Fibroblast of skin of left quadriceps (primary cell): Measurements from ENCODE around the gene MEA1.

Experiments
- DNase-seq, 2 experiments: peaks; one replicate each; pipeline ENCODE4 v3.0.0-alpha.2; 2013; ENCODE audit warnings: low read depth in 2 of 2

The MEA1 gene

DNA sequence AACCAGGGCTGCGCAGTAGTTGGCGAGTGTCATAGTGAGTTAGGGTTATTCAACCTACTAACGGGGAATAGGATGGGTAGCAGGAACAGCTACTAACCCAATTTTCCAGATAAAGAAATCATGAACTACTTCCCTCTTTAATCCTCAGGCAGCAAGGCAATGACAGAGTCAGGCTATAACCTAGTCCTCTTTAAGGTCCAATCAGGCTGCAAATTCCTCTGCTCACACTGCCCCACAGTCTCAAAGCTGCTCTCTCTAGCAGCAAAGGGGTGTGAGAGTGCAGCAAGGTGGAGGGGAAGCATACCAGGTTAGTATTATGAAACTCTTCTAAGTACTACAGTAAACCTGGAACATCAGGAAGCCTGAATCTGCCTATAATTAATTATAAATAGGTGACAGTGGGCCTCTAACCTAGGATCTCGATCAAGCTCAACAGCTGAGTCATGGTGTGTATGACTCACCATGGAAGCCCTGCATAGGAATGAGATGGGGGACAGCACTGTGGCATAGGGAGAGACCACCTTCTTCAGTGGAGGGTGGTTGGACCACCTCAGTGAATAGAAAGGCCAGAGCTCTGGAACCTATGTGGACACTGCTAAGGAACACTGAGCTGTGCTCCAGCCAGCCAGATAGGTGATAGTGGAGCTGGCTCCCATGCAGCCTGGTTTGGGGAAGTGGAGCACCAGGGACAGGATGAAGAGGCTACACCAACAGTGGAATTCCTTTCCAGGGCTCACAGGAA, 42.7 kb downstream of the MEA1 start:
- DNase-seq, result no peak

DNA sequence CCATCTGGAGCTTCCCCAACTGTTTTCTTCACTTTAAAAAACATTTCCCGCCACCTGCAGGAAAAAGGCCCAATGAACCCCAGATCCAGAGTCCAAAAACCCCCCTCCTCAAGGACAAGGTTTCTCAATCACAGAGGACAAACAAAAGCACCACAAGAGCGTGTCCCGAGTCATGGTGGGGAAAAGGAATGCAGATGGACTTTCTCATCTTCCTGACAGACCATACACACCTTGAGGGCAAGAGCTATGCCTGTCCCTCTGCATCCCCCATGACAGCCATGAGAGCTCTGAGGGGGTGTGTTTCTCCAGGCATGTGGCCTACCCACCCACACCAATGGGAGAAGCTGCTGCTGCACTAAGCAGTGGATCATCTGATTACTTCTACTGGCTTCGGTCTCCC, 43.8 kb downstream of the MEA1 start:
- DNase-seq, result no peak

DNA sequence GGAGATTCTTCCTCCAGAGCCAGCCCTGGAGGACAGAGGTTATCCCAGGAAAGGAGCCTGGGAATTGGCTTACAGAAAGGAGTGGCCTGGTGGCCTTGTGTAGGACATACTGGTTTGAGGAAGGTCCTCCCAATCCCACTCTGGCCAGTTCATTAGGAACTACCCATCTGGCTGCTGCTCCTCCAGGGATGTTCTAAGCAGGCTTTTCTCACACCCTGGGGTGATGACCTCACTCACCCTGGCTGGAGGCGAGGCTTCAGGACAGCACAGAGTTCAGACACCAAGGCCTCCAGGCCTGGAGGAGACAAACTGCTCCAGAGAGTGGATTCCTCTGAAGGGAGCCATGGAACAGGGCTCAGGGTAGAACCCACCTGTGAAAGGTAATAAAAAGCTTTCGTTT, 44.3 kb downstream of the MEA1 start:
- no peak for DNase-seq

DNA sequence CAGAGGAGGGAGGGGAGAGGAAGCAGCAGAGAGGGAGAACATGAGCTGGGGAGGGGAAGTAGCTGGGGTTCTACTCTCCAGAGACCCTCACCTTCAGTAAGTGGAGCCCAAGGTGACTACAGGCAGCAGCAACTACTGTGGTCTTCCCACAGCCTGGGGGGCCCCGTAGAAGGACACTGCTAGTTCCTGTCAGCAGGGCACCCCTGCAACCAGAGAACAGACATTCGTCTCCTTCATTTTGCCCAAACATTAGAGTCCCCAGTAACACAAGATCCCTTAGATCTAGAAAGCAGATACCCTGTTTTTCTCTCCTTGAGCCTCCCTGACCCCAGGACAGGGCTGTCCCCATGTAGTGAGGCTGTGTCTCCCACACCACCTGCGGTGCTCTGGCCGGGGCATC, 45.0 kb downstream of the MEA1 start:
- DNase-seq, result no peak

DNA sequence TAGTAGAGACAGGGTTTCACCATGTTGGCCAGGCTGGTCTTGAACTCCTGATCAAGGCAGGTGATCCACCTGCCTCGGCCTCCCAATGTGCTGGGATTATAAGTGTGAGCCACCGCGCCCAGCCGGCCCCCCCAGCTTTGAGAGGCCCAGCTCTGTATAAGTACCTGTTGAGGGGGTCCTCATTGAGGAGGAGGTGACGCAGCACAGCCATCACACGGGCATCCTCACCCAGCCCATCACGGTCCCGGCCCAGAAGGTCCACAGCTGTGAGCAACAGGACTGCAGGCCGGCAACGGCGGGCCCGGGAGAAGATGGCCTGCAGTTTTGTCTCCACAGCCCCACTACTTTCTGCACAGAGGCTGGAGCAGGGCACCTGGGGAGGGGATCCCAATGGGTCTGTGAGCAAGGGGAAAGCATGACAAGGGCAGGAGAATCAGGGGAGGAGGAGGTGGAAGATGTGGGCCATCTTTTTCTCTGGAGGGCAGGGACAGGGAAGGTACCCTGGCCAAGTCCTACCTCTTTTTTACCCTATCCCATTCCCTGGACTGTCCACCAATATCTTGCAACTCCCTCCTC, 45.5 kb downstream of the MEA1 start:
- DNase-seq, result no peak

DNA sequence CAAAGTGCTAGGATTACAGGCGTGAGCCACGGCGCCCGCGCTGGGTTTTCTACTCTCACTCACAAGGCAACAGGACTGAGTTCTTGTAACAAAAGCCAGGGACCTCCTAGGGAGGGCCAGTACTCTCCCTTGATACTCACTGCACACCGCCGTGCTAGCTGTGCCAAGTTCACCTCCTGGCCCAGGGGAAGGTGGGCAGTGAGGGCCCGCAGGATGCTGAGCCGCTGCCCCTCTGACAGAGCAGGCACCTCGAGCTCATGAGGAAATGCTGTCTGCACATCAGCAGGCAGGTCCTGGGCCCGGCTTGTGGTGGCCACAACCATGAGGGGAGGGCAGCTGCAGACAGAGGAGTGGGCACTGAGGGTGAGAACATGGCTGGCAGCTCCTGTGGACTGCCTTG, 46.5 kb downstream of the MEA1 start:
- no peak for DNase-seq

DNA sequence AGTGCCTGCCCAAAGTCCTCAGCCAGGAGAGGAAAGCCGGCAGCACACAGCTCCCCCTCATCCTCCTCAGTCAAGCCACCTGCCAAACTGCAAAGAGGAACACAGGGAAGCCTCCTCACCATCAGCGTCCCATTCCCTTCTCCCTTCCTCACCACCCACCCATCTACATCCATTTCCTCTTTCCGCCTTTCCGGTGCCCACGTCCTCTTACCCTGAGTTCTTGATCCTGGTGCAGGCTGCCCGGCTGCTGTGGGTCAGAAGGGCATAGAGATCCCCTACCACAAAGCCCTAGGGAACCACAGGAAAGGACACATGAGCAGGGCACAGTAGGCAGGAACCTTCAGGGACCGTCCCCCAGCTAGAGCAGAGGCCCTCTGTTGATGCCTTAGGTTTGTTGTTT, 47.2 kb downstream of the MEA1 start:
- DNase-seq, result no peak

DNA sequence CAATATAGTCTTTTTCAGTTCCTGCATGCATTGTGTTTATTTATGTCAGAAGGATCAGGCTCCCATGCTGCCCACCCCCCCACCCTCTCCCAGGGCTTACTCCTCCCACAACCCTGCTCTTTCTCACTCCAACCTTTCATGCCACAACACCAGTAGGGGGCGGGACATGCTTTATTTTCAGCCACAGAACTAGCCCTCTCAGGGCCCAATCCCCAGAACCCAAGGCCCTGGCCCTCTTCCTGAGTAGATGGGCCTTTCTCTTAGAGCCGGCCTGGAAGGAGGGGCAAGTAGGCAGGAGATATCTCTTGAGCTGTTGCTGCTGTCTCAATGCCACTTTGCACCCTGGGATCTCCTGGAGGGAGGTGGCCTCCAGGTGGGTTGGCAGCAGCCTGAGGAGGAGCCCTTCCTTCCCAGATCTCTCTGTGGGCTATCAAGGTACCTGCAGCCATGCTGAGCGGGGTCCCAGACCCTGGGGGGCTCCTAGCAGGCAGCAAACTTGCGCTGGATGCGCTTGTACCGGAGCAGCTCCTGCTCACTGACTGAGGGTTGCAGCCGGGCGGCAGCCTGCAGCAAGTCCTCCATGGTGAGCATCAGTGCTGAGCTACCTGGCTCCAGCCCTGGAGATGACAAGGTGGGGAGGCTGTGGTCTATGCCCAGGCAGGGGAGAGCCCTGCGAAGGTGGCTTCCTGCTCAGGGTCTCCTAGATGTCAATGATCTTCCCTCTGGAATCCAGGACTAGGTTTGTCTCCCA, 49.7 kb downstream of the MEA1 start:
- DNase-seq, result no peak

DNA sequence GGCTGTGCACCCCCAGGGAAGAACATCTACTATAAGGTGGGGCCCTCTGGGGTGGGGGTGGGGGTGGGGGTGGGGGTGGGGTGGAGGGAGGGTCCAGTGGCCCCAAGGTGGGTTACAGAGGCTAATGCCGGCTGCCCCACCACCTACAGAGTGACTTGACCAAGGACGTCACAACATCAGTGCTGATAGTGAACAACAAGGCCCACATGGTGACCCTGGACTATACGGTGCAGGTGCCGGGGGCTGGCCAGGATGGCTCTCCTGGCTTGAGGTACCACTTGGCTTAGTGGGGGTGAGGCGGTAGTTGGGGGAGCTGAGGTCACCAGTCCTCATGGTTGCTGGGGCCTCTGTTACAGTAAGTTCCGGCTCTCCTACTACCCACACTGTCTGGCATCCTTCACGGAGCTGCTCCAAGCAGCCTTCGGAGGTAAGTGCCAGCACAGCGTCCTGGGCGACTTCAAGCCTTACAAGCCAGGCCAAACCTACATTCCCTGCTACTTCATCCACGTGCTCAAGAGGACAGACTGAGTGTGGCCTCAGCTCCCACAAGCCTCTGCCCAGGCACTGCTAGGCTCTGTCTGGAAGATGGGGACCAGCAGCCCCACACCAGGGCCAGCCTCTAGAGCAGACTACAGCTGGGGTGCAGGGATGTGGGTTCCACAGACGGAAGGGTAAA, 50.4 kb downstream of the MEA1 start:
- DNase-seq, result no peak

DNA sequence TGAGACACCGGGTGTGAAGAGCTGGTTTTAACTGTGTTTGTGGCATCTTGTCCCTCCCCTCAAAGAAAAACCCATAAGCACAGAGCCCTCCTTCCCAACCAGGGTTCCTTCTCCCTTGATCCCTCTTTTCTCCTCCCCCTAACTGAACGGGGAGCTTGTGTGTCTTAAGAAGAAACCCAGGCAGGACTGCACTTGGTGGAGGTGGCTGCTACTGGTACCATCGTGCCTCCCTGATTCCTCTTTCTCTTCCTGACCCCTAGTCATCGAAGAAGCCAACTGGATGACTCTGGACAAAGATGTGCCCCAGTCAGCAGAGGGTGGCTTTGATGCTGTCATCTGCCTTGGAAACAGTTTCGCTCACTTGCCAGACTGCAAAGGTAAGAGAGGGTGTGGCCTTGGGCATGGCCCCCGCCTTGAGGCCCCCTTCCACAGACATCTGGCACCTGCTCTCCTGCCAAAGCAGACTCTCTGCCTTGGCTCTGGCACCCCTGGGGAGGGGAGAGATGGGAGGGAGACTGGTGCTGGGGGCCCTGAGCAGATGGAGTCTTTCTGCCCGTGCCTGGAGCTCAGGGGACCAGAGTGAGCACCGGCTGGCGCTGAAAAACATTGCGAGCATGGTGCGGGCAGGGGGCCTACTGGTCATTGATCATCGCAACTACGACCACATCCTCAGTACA, 51.1 kb downstream of the MEA1 start:
- no peak for DNase-seq

DNA sequence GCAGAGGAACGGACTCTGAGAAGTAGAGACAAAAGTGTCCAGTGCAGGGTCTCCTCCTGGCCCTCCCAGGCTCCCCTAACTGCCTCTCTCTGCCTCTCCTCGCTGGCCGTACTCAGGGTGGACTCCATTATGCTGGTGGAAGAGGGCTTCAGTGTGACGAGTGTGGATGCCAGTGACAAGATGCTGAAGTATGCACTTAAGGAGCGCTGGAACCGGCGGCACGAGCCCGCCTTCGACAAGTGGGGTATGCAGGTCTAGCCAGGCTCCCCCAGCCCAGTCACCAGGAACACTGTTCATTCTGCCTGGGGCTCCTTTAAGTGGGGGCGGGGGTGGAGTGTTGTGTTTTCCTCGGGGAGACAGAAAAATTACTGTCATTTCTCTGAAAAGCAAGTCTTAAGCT, 51.6 kb downstream of the MEA1 start:
- no peak for DNase-seq
